ENCODE results near the gene DNAH14.
"Not testable (repeated sequence)": the region's sequence is repeated elsewhere in the genome, so short reads cannot be mapped to it uniquely, and the experiment has no call there.

GRCh38 chr1:224927631-224928030 is 1.8 kb upstream of the DNAH14 start:
- TF ChIP-seq CTCF (IDR thresholded peaks at IDR 0.05; ENCODE audit: control extremely low read depth in 1 of 3, insufficient read depth in 1 of 3, low read depth in 1 of 3, low read length in 3 of 3); NRF1 (IDR thresholded peaks at IDR 0.05; ENCODE audit: low read depth, low read length): not testable (repeated sequence)

Data from H1 (cell line).